SJCRH30 (cell line): ENCODE measurements around the gene SLC4A1AP. TPM values are rescaled to one million over a fixed set of nuclear protein-coding genes. Genes with fewer than 3 reads are reported as not detected.

ENCODE experiments used
- DNase-seq, 2 experiments: peaks; one replicate each; pipeline ENCODE4 v3.0.0-alpha.2; 2015 to 2020
- H3K27ac ChIP-seq: fragments of 250-450 bp; sonication (Bioruptor Pico); 2 replicates; pipeline ENCODE4 v1.5.1; 2020; ENCODE audit warnings: mild to moderate bottlenecking, moderate library complexity
- H3K27me3 ChIP-seq: fragments of 250-450 bp; sonication (Bioruptor Pico); 2 replicates; pipeline ENCODE4 v1.5.1; 2020; ENCODE audit warnings: mild to moderate bottlenecking, moderate library complexity
- H3K36me3 ChIP-seq: fragments of 250-450 bp; sonication (Bioruptor Pico); 2 replicates; pipeline ENCODE4 v1.5.1; 2020; ENCODE audit warnings: mild to moderate bottlenecking, moderate library complexity
- H3K4me1 ChIP-seq: fragments of 250-450 bp; sonication (Bioruptor Pico); 2 replicates; pipeline ENCODE4 v1.5.1; 2020; ENCODE audit warnings: mild to moderate bottlenecking, moderate library complexity
- H3K4me3 ChIP-seq: fragments of 250-450 bp; sonication (Bioruptor Pico); 2 replicates; pipeline ENCODE4 v1.5.1; 2020; ENCODE audit warnings: mild to moderate bottlenecking, moderate library complexity
- H3K9me3 ChIP-seq: fragments of 250-450 bp; sonication (Bioruptor Pico); replicated peaks from 2 replicates; pipeline ENCODE4 v1.5.1; 2020; ENCODE audit warnings: mild to moderate bottlenecking, moderate library complexity
- total RNA-seq: library from RNA; depleted of rRNA; stranded (reverse); fragments of >200 nt; shearing (Covaris generic); gene quantifications from 2 replicates; pipeline ENCODE4 v1.2.3, GENCODE V29; 2014

SLC4A1AP gene
- total RNA-seq, 1 experiment from 2014 or later, result 41.6 TPM

- H3K4me1 ChIP-seq, result peaks cover 26% of the 10 kb centered on the region
- H3K27ac ChIP-seq, result peak overlapping the region; percentile 69
- H3K36me3 ChIP-seq, result no peaks in the 10 kb centered on the region
- no peaks in the 10 kb centered on the region for H3K9me3 ChIP-seq
- no peaks in the 10 kb centered on the region for H3K27me3 ChIP-seq
- H3K4me3 ChIP-seq, result peak overlapping the region; percentile 73
- peak; percentile 72 to 74 for DNase-seq
Measured at GRCh38 chr2:27715318-27716210, 51.9 kb downstream of the SLC4A1AP start.

- Histone ChIP-seq H3K9me3 (no peaks in the 10 kb centered on the region), H3K27ac (peak overlapping the region; percentile 45; the same call in 1 of the 2 replicates)
Measured at GRCh38 chr2:27716301-27717069, 52.8 kb downstream of the SLC4A1AP start.

DNA sequence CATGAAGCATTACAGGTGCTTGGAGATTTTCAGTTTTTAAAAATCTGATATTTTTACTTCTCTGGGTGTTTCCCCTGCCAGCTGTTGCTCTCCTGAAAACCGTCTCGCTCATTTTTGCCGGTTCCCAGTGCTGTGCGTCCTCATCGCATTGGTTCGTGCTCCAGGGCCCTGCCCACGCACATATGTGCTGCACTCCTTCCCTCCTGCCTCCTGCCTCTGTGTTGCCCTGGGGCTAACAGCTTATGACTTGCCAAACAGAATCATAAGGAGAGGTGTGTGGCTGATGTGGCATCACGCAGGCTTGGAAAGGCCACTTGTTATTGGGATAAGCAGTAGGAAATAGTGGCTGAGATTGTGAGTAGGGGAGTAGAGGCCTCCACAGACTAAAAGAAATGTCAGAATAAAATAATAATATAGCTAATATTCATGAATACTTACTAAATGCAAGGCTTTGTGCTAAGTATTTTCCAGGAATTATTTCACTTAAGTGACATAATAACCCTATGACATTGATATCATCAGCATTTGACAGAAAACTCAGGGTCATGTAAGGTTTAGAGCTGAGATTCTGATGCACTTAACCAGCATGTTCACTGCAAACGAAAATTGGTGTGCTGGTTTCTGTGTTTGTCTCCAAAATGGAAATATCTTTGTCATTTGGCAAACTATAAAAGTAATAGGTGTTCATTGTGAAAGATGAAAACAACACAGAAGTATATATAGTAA is 53.5 kb downstream of the SLC4A1AP start:
- peak; percentile 88 to 91 for DNase-seq
- peaks cover 12% of the 10 kb centered on the region for H3K4me1 ChIP-seq

More at GRCh38 chr2:27716301-27717069, 52.8 kb downstream of the SLC4A1AP start:
- H3K27me3 ChIP-seq, result no peaks in the 10 kb centered on the region
- DNase-seq, result peak; percentile 54 to 62
- H3K4me1 ChIP-seq, result peaks cover 18% of the 10 kb centered on the region
- no peaks in the 10 kb centered on the region for H3K36me3 ChIP-seq
- peak overlapping the region; percentile 59 for H3K4me3 ChIP-seq

GRCh38 chr2:27720004-27720551 is 56.4 kb downstream of the SLC4A1AP start:
- Histone ChIP-seq H3K9me3 (no peaks in the 10 kb centered on the region), H3K27me3 (no peaks in the 10 kb centered on the region), H3K4me1 (peaks cover 12% of the 10 kb centered on the region), H3K36me3 (no peaks in the 10 kb centered on the region), H3K4me3 (no peak overlapping the region), H3K27ac (no peak overlapping the region)
- peak; percentile 49 to 52 for DNase-seq

More for the DNA sequence above, 53.5 kb downstream of the SLC4A1AP start:
- H3K4me3 ChIP-seq, result peak overlapping the region; percentile 59
- H3K27ac ChIP-seq, result no peak overlapping the region
- no peaks in the 10 kb centered on the region for H3K27me3 ChIP-seq
- H3K36me3 ChIP-seq, result no peaks in the 10 kb centered on the region
- no peaks in the 10 kb centered on the region for H3K9me3 ChIP-seq

DNA sequence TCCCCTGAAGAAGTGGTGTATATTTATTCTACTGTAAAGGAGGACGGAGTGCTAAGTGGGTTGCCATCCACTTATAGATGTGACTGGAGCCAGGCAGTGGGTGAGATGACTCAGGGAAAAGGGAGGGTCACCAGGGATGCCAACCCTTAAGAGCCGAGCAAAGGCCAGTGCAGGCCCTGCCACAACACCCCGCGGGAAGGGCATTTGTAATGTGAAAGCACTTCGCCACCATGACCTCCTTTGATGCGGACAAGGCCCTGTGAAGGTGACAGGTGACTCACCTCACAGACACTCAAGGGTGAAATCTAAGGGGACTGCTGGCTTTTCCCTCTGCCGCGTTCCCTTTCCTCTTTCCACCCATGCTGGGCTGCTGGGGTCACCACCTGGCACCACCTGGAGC is 57.6 kb downstream of the SLC4A1AP start:
- no peak overlapping the region for H3K4me3 ChIP-seq
- H3K36me3 ChIP-seq, result no peaks in the 10 kb centered on the region
- H3K27ac ChIP-seq, result no peak overlapping the region
- no peak for DNase-seq
- H3K27me3 ChIP-seq, result no peaks in the 10 kb centered on the region
- H3K4me1 ChIP-seq, result peaks cover 12% of the 10 kb centered on the region
- no peaks in the 10 kb centered on the region for H3K9me3 ChIP-seq

DNA sequence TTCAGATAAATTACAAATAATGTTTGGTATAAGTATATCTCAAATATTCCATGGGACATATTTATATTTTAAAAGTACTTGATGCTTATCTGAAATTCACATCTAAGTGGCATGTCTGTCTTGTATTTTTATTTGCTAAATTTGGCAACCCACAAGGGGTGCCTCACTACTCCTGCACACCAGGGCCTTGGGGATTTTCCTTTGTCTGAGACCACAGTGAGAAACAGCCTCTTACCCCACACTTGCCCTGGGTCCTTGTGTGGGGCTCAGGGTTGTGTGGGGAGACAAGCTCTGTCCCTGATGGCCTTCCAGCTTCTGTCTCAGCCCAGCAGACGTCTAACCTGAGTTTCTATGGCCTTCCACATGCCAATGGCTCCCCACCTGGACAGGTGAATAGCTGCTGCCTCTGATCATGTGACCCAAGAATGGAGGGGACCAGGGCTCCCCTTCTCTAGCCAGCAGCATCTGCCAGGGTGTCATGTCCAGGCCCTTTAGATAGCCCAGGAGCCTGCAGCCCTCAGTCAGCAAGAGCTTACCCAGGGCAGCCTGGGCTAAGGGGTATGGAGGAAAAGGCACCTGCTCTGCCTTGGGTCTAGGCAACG is 58.3 kb downstream of the SLC4A1AP start:
- Histone ChIP-seq H3K27ac (no peak overlapping the region), H3K4me1 (peaks cover 12% of the 10 kb centered on the region)
- no peak for DNase-seq

GRCh38 chr2:27723372-27724144 is 59.9 kb downstream of the SLC4A1AP start:
- DNase-seq, result peak; percentile 83 to 91
- Histone ChIP-seq H3K27ac (no peak overlapping the region), H3K9me3 (no peaks in the 10 kb centered on the region), H3K27me3 (no peaks in the 10 kb centered on the region), H3K36me3 (no peaks in the 10 kb centered on the region), H3K4me1 (peaks cover 7% of the 10 kb centered on the region; the same call in 1 of the 2 replicates), H3K4me3 (no peak overlapping the region)

More for the DNA sequence above, 58.3 kb downstream of the SLC4A1AP start:
- H3K27me3 ChIP-seq, result no peaks in the 10 kb centered on the region
- no peak overlapping the region for H3K4me3 ChIP-seq
- no peaks in the 10 kb centered on the region for H3K36me3 ChIP-seq
- H3K9me3 ChIP-seq, result no peaks in the 10 kb centered on the region

DNA sequence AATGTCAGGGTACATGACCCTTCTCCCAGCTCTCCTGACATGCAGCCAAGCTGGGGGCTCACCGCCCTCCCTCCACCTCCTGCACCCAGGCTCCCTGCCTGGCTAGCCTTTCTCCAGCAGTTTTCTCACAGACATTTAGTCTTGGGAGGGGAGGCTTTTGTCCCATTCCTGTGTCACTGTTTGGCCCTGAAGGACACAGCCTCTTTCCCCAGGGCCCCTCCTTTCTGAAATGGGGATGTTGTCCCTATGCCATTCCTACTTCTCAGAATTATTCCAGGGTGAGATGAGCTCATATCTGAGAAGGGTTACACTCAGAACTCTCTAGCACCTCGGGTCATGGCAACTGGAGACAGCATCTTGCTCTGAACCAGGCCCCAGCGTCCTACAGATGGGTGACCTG is 60.5 kb downstream of the SLC4A1AP start:
- DNase-seq, result no peak
- Histone ChIP-seq H3K27me3 (no peaks in the 10 kb centered on the region), H3K27ac (no peak overlapping the region), H3K36me3 (no peaks in the 10 kb centered on the region), H3K4me1 (peaks cover 7% of the 10 kb centered on the region; the same call in 1 of the 2 replicates), H3K4me3 (no peak overlapping the region), H3K9me3 (no peaks in the 10 kb centered on the region)

DNA sequence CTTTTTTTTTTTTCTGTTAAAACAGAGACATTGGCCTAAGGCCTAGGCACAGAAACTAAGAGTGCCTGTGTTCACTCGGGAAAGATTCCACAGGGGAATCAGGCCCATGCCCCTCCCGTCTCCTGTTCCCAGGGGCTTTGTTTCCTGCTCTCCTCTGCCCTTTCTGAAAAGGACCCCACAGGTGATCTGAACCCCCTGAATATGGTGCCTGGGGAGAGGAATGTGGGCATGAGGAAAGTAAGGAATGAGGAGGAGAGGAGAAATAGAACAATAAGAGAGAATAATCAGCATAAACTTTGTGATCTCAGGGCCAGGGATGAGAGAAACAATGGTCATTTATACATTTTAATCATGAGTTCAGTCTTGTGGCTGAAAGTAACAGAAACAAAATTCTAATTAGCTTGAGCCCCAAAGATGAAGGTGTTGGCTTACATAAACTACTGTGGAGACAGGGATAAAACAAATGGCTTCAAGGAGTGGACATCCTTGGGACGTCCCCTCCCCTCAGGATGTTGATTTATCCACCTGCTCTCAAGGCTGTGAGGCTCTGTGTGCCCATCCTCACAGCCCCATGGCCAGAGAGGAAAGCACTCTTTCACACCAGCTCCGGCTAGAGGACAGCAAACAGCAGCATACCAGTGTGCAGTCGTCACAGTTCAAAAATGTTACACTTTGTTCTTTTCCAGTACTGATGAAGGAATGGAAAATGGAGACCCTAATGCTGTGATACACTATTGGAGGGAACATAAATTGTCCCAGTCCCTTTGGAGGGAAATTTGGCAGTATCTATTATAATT is 61.4 kb downstream of the SLC4A1AP start:
- peaks cover 4% of the 10 kb centered on the region; the same call in 1 of the 2 replicates for H3K4me1 ChIP-seq
- DNase-seq, result no peak
- no peaks in the 10 kb centered on the region for H3K9me3 ChIP-seq
- no peak overlapping the region for H3K4me3 ChIP-seq
- no peaks in the 10 kb centered on the region for H3K36me3 ChIP-seq
- no peaks in the 10 kb centered on the region for H3K27me3 ChIP-seq
- H3K27ac ChIP-seq, result no peak overlapping the region

GRCh38 chr2:27727257-27727656 is 63.6 kb downstream of the SLC4A1AP start:
- no peak for DNase-seq
- Histone ChIP-seq H3K4me1 (peaks cover 6% of the 10 kb centered on the region), H3K36me3 (no peaks in the 10 kb centered on the region), H3K9me3 (no peaks in the 10 kb centered on the region), H3K27ac (no peak overlapping the region), H3K4me3 (no peak overlapping the region), H3K27me3 (no peaks in the 10 kb centered on the region; the same call in 1 of the 2 replicates)

DNA sequence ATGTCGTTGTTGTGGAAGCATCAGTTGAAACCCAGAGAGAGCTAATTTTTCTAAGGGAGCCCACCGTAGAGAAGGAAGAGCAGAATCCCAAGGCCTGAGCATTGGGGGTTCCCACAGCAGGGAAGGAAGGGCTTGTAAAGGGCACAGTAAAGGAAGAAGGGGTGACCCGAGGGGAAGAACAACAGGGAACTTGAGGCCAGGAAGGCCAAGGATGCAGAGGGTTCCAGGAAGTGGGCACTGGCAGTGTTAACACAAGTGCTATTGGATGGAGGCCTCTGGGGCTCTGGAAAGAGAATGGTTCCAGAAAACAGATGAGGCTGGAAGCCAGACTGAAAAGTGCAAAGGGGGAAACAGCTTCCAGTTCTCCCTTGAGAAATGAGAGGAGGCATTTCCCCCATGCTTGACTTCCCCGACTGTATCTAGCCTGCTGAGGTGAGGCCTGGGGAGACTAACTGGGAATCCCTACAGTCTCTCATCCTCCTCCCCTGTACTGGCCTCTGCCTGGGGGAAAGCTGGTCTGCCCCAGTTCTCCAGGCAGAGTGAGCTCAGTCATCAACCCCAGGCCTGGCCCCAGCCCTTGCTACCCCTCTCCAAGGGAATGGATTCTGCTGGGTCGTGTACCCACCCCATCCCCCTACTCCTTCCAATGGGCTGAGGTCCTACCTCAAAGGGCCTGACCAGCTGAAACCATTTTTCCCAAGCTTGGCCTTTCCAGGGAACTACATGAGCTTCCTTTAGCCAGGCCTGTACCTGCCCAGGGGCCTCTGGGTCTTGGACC is 64.6 kb downstream of the SLC4A1AP start:
- Histone ChIP-seq H3K36me3 (no peaks in the 10 kb centered on the region), H3K27me3 (no peaks in the 10 kb centered on the region; the same call in 1 of the 2 replicates), H3K27ac (no peak overlapping the region), H3K9me3 (no peaks in the 10 kb centered on the region), H3K4me3 (no peak overlapping the region), H3K4me1 (peaks cover 6% of the 10 kb centered on the region)
- DNase-seq, result no peak

DNA sequence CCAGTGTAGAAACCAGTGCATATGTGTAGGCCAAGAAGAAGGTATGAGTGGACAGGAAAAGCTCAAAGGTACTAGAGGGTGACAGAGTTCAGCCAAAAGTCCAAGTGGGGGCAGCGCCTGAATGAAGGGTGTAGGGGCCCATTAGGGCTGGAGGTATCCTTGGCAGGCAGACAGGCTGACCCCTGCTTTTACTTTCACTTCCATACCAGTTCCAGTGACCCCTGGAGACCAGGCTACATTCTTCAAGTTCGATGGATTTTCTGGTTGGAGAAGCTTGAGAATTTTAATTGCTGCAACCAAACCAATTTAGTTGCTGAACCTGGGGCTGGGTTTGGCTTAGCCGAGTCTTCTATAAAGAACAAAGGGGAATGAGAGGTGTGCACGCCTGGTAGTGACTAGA is 65.5 kb downstream of the SLC4A1AP start:
- no peak for DNase-seq
- Histone ChIP-seq H3K36me3 (no peaks in the 10 kb centered on the region), H3K27me3 (no peaks in the 10 kb centered on the region; the same call in 1 of the 2 replicates), H3K27ac (no peak overlapping the region), H3K4me3 (no peak overlapping the region), H3K4me1 (peaks cover 2% of the 10 kb centered on the region; the same call in 1 of the 2 replicates), H3K9me3 (no peaks in the 10 kb centered on the region)
